Chondrocyte (in vitro differentiated cells): ENCODE data around the gene DNAH7. TPM values are rescaled to one million over a fixed set of nuclear protein-coding genes. Genes with fewer than 3 reads are reported as not detected.

Source experiments
- DNase-seq: peaks from one replicate; pipeline ENCODE4 v3.0.0; 2021; ENCODE audit warnings: mixed read lengths, low spot score
- H3K27ac Mint-ChIP-seq: one replicate; pipeline ENCODE4 v1.8.0; 2021; ENCODE audit warnings: mild to moderate bottlenecking, moderate library complexity, mixed read lengths; ENCODE audit not compliant: unreplicated experiment
- H3K27me3 Mint-ChIP-seq: 2 replicates; pipeline ENCODE4 v1.8.0; 2021; ENCODE audit warnings: low read depth, mixed read lengths
- H3K36me3 Mint-ChIP-seq: 2 replicates; pipeline ENCODE4 v1.8.0; 2021; ENCODE audit warnings: low read depth, mixed read lengths
- H3K4me1 Mint-ChIP-seq: 2 replicates; pipeline ENCODE4 v1.8.0; 2021; ENCODE audit warnings: low read depth, mild to moderate bottlenecking, mixed read lengths
- H3K4me3 Mint-ChIP-seq: one replicate; pipeline ENCODE4 v1.8.0; 2021; ENCODE audit warnings: mild to moderate bottlenecking, moderate library complexity, mixed read lengths; ENCODE audit not compliant: unreplicated experiment
- H3K9me3 Mint-ChIP-seq: 2 replicates; pipeline ENCODE4 v1.8.0; 2021; ENCODE audit warnings: low read depth, mixed read lengths
- CTCF ChIP-seq: fragments of 200-600 bp; sonication (generic); IDR thresholded peaks from 2 replicates; pipeline ENCODE4 v1.5.0; 2021; ENCODE audit warnings: antibody characterized with exemption, mild to moderate bottlenecking, moderate library complexity
- total RNA-seq: library from RNA; stranded (reverse); gene quantifications from 3 replicates; pipeline ENCODE4 v1.2.1, GENCODE V29; 2021

DNAH7 gene
- total RNA-seq, 1 donor from 2014 or later = 0.20 TPM

DNA sequence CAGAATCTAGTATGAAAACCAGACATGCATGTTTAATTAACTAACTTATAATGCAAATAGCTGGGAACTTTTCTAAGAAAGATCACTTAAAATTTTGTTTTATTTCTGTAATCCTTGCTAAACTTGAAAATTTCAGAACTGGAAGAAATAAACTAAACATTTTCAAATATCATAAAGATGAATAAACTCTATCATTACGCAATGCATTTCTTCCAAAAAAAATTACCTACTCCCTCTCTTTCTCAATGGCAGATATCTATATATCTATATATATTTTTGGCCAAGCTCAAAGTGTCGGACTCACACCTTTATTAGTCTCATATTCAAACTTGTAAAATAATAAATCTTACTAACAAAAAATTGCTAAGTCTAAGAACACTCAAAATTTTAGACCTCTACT, 253.6 kb downstream of the DNAH7 start:
- no peak overlapping the region for H3K27ac Mint-ChIP-seq
- no peak for TF ChIP-seq CTCF
- H3K4me1 Mint-ChIP-seq = peaks cover 2% of the 10 kb centered on the region
- H3K36me3 Mint-ChIP-seq = no peaks in the 10 kb centered on the region
- DNase-seq = no peak
- no peaks in the 10 kb centered on the region for H3K9me3 Mint-ChIP-seq
- peaks cover 16% of the 10 kb centered on the region for H3K27me3 Mint-ChIP-seq
- no peak overlapping the region for H3K4me3 Mint-ChIP-seq

DNA sequence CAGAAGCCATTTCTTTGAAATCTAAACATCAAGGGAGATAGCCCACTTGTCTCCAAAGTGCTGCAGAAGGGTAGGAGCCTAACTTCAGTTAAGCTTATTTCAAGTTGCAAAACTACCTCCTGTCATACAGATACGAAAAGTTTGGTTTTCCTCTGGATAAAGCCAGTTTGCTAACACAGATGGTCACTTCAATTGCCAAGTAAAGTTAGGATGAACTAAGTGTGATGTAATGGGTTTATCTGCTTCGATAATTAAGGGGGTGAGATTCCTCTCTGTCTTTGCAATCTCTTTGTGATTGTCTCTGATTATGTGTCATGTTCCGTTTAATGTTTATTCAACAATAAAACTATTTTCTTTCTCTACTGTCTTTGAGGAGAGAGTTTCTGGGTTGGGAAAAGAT, 255.2 kb downstream of the DNAH7 start:
- no peak for DNase-seq
- Mint-ChIP-seq H3K9me3 (no peaks in the 10 kb centered on the region), H3K4me3 (no peak overlapping the region), H3K27me3 (peaks cover 19% of the 10 kb centered on the region), H3K4me1 (no peaks in the 10 kb centered on the region), H3K27ac (no peak overlapping the region), H3K36me3 (no peaks in the 10 kb centered on the region)
- TF ChIP-seq CTCF = no peak

DNA sequence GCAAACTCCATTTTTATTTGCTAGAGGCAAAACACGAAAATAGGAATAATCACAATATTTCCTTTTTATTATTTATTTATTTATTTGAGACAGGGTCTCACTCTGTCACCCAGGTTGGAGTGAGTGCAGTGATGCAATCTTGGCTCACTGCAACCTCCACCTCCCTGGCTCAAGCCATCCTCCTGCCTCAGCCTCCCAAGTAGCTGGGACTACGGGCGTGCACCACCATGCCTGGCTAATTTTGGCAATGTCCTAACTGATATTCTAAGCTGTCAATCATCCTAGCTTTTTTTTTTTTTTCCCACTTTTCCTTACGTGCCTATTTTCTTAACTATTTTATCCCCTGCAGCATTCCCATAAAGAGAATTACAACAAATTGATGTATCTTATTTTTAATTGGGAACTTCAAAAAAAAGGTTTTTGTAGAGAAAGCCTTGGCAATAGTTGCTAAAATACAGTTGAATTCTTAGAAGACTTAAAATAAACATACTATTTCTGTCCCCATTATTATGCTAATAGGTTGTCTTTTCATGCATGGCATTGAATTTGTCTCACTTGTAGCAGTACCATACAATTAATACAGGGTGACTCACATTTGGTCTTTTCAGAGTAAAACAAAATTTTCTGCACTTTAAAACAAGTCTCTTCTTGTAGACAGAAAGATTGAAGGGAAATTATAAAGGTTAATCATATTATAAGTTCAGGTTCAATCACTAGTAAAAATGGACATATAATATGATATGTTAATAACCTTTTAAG, 258.1 kb downstream of the DNAH7 start:
- H3K4me3 Mint-ChIP-seq = no peak overlapping the region
- no peak for DNase-seq
- no peaks in the 10 kb centered on the region for H3K4me1 Mint-ChIP-seq

GRCh38 chr2:195808189-195808588, 260.4 kb downstream of the DNAH7 start:
- Mint-ChIP-seq H3K27me3 (peaks cover 23% of the 10 kb centered on the region), H3K36me3 (no peaks in the 10 kb centered on the region), H3K27ac (no peak overlapping the region), H3K4me3 (no peak overlapping the region), H3K4me1 (no peaks in the 10 kb centered on the region), H3K9me3 (no peaks in the 10 kb centered on the region)
- no peak for DNase-seq
- TF ChIP-seq CTCF = no peak

More for the DNA sequence above, 258.1 kb downstream of the DNAH7 start:
- H3K27ac Mint-ChIP-seq = no peak overlapping the region
- TF ChIP-seq CTCF = no peak
- H3K27me3 Mint-ChIP-seq = peaks cover 25% of the 10 kb centered on the region
- no peaks in the 10 kb centered on the region for H3K36me3 Mint-ChIP-seq
- no peaks in the 10 kb centered on the region for H3K9me3 Mint-ChIP-seq

DNA sequence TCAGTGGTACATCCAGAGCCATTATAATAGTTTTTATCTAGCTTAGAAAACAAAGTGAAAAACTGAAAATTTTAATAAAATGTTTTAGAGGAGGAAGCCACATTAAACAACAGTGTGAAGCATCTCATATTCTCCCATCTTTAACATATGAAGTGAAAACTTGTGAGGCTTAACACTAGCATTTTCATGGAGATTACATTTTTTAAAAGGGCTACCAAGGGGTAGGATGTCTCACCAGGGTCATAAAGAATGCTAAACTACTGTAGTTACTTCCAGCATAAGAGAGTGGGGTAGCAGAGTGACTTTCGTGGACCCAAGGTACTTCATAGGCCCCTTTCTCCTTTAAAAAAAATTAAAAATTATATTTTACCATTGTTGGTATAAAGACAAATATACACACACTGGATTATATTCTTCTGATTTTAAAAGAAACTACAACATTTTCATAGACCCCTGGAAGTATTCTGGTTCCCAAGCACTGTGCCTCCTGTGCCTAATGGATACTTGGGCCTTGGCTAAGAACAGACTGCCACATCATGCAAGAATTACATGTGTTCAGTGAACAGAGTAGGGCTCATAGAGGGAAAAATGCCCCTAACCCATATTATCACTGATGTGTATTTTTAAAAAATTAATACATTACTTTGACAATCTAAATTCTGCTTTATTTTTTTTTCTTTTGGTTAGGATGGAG, 263.2 kb downstream of the DNAH7 start:
- no peak overlapping the region for H3K27ac Mint-ChIP-seq
- TF ChIP-seq CTCF = no peak
- no peaks in the 10 kb centered on the region for H3K36me3 Mint-ChIP-seq
- no peak for DNase-seq
- no peaks in the 10 kb centered on the region for H3K4me1 Mint-ChIP-seq
- H3K9me3 Mint-ChIP-seq = no peaks in the 10 kb centered on the region
- H3K4me3 Mint-ChIP-seq = no peak overlapping the region
- H3K27me3 Mint-ChIP-seq = peaks cover 19% of the 10 kb centered on the region
